ENCODE results near the gene CD2BP2. TPM values are rescaled to one million over a fixed set of nuclear protein-coding genes. Genes with fewer than 3 reads are reported as not detected.

CD2BP2 gene
- 56.7 and 63.1 TPM in 2 replicates for total RNA-seq
- polyA plus RNA-seq, result 47.2 TPM in 2 replicates

GRCh38 chr16:30355144-30355953 is at the start of gene CD2BP2:
TSS of gene CD2BP2 (minus strand) at chr16:30355308. CDS start at chr16:30354681, 627 bp downstream.
- Histone ChIP-seq H3K27ac (peak within 1 kb of the TSS; percentile 98), H3K4me1 (ENCODE audit: low read depth) (peaks cover 8% of the 10 kb centered on the region), H3K36me3 (peaks cover 23% of the 10 kb centered on the region), H3K9me3 (ENCODE audit: low read depth) (no peaks in the 10 kb centered on the region), H3K4me3 (peak within 1 kb of the TSS; percentile 65), H3K27me3 (no peaks in the 10 kb centered on the region)
- no peak for TF ChIP-seq CTCF (IDR thresholded peaks at IDR 0.05; ENCODE audit: low read depth, low read length)
- peak; percentile 98 to 100 for DNase-seq (ENCODE audit: low read depth in 1 of 2, low spot score in 1 of 2)

GRCh38 chr16:30401768-30402425 is 46.8 kb upstream of the CD2BP2 start:
- Histone ChIP-seq H3K9me3 (ENCODE audit: low read depth) (no peaks in the 10 kb centered on the region), H3K27me3 (no peaks in the 10 kb centered on the region), H3K4me1 (ENCODE audit: low read depth) (peaks cover 10% of the 10 kb centered on the region), H3K27ac (peak overlapping the region; percentile 99), H3K36me3 (no peaks in the 10 kb centered on the region), H3K4me3 (no peak overlapping the region)
- no peak for DNase-seq (ENCODE audit: low read depth in 1 of 2, low spot score in 1 of 2)
- TF ChIP-seq CTCF (IDR thresholded peaks at IDR 0.05; ENCODE audit: low read depth, low read length), result no peak

- Histone ChIP-seq H3K27ac (peak overlapping the region; percentile 99), H3K27me3 (no peaks in the 10 kb centered on the region), H3K4me3 (peak overlapping the region; percentile 59), H3K9me3 (ENCODE audit: low read depth) (no peaks in the 10 kb centered on the region), H3K36me3 (no peaks in the 10 kb centered on the region), H3K4me1 (ENCODE audit: low read depth) (peaks cover 15% of the 10 kb centered on the region)
- no peak for DNase-seq (ENCODE audit: low read depth in 1 of 2, low spot score in 1 of 2)
- no peak for TF ChIP-seq CTCF (IDR thresholded peaks at IDR 0.05; ENCODE audit: low read depth, low read length)
These were observed 44.5 kb upstream of the CD2BP2 start for GRCh38 chr16:30399435-30400186.

- H3K4me1 ChIP-seq (ENCODE audit: low read depth), result peaks cover 20% of the 10 kb centered on the region
- no peaks in the 10 kb centered on the region for H3K9me3 ChIP-seq (ENCODE audit: low read depth)
- DNase-seq (ENCODE audit: low read depth in 1 of 2, low spot score in 1 of 2), result no peak
- TF ChIP-seq CTCF (IDR thresholded peaks at IDR 0.05; ENCODE audit: low read depth, low read length), result no peak
- no peak overlapping the region for H3K4me3 ChIP-seq
- H3K27me3 ChIP-seq, result no peaks in the 10 kb centered on the region
- H3K36me3 ChIP-seq, result no peaks in the 10 kb centered on the region
- peak overlapping the region; percentile 99 for H3K27ac ChIP-seq
These were observed 43.7 kb upstream of the CD2BP2 start for GRCh38 chr16:30398661-30399434.

Data from cardiac muscle cell (in vitro differentiated cells and primary cell).